ENCODE data around the gene LLPH.
"Not testable (repeated sequence)": the region's sequence is repeated elsewhere in the genome, so short reads cannot be mapped to it uniquely, and the experiment has no call there.

LLPH gene

GRCh38 chr12:66130267-66131066 is at the start of gene LLPH:
TSS of gene LLPH (minus strand) at chr12:66130750. CDS start at chr12:66129106, 1,644 bp downstream.
- peak; percentile 92 for DNase-seq (ENCODE audit: low spot score)
- H3K27ac ChIP-seq: peak within 1 kb of the TSS; percentile 78
- ChIA-PET POLR2A (ENCODE audit: low non-redundant PET) (interaction anchor here (0.5 to 0.8 kb wide), 4 partner anchors 39 to 493 kb away, joined by 3 read pairs; no protein-coding TSS in a partner anchor), CTCF (interaction anchor here (1.0 kb wide), 1 partner anchor 14 kb away, joined by 3 read pairs; no protein-coding TSS in a partner anchor)
- no peak for TF ChIP-seq CTCF (conservative IDR thresholded peaks at IDR 0.05; ENCODE audit: low read depth)

- CTCF ChIA-PET: no interaction called here
- POLR2A ChIA-PET (ENCODE audit: low non-redundant PET): no interaction called here
- TF ChIP-seq CTCF (conservative IDR thresholded peaks at IDR 0.05; ENCODE audit: low read depth): no peak
- H3K27ac ChIP-seq: no peak overlapping the region
- peak; percentile 9 for DNase-seq (ENCODE audit: low spot score)
Observed at GRCh38 chr12:66176105-66176900, 45.8 kb upstream of the LLPH start.

GRCh38 chr12:66174391-66175325 is 44.1 kb upstream of the LLPH start:
- POLR2A ChIA-PET (ENCODE audit: low non-redundant PET); CTCF ChIA-PET; H3K27ac ChIP-seq; DNase-seq (ENCODE audit: low spot score): not testable (repeated sequence)

- peak overlapping the region; percentile 98 for H3K27ac ChIP-seq
- no peak for TF ChIP-seq CTCF (conservative IDR thresholded peaks at IDR 0.05; ENCODE audit: low read depth)
- DNase-seq (ENCODE audit: low spot score): no peak
- POLR2A ChIA-PET (ENCODE audit: low non-redundant PET): no interaction called here
- CTCF ChIA-PET: interaction anchor here (0.8 to 0.9 kb wide), 2 partner anchors 61 to 99 kb away, joined by 3 to 5 read pairs; no protein-coding TSS in a partner anchor
Observed at GRCh38 chr12:66170606-66171005, 40.1 kb upstream of the LLPH start.

- CTCF ChIA-PET: interaction anchor here (0.5 to 1.4 kb wide), 17 partner anchors 8 to 1099 kb away, joined by 3 to 8 read pairs (median 3); partner anchors contain the start of gene HELB
Observed at GRCh38 chr12:66169221-66170170, 38.9 kb upstream of the LLPH start, which contains the start of gene TMBIM4. TSS of gene TMBIM4 (minus strand) at chr12:66169996. CDS start at chr12:66169951, 45 bp downstream.

More at GRCh38 chr12:66169221-66170170, 38.9 kb upstream of the LLPH start, which contains the start of gene TMBIM4:
- peak; percentile 80 for DNase-seq (ENCODE audit: low spot score)
- peak within 1 kb of the TSS; percentile 98 for H3K27ac ChIP-seq
- TF ChIP-seq CTCF (conservative IDR thresholded peaks at IDR 0.05; ENCODE audit: low read depth): peak; percentile 61
- POLR2A ChIA-PET (ENCODE audit: low non-redundant PET): interaction anchor here (0.5 to 1.3 kb wide), 5 partner anchors 14 to 1752 kb away, joined by 3 to 4 read pairs (median 3); no protein-coding TSS in a partner anchor

Measured in RWPE1 (cell line).